ENCODE data around the gene CLRN1.

Gene CLRN1

GRCh38 chr3:150972366-150973071 is at the start of gene CLRN1:
Gene CLRN1 (minus strand): TSS chr3:150972727. CDS start chr3:150972708, 19 bp downstream.
- in situ Hi-C loops (cut with MboI; ENCODE audit: low sequenced_read_pairs, unreplicated experiment), result no loop called here
- TF ChIP-seq CTCF (IDR thresholded peaks at IDR 0.05; ENCODE audit: borderline replicate concordance, control extremely low read depth, extremely low read depth, insufficient read depth, missing control alignments), result no peak
- no peak for DNase-seq (ENCODE audit: low spot score)

GRCh38 chr3:151016478-151016795 is 43.9 kb upstream of the CLRN1 start:
- in situ Hi-C loops (cut with MboI; ENCODE audit: low sequenced_read_pairs, unreplicated experiment), result no loop called here
- no peak for DNase-seq (ENCODE audit: low spot score)
- TF ChIP-seq CTCF (IDR thresholded peaks at IDR 0.05; ENCODE audit: borderline replicate concordance, control extremely low read depth, extremely low read depth, insufficient read depth, missing control alignments), result no peak

- in situ Hi-C loops (cut with MboI; ENCODE audit: low sequenced_read_pairs, unreplicated experiment), result no loop called here
- no peak for TF ChIP-seq CTCF (IDR thresholded peaks at IDR 0.05; ENCODE audit: borderline replicate concordance, control extremely low read depth, extremely low read depth, insufficient read depth, missing control alignments)
- DNase-seq (ENCODE audit: low spot score), result no peak
Measured at GRCh38 chr3:151015767-151016477, 43.4 kb upstream of the CLRN1 start.

- DNase-seq (ENCODE audit: low spot score), result no peak
- in situ Hi-C loops (cut with MboI; ENCODE audit: low sequenced_read_pairs, unreplicated experiment), result no loop called here
- TF ChIP-seq CTCF (IDR thresholded peaks at IDR 0.05; ENCODE audit: borderline replicate concordance, control extremely low read depth, extremely low read depth, insufficient read depth, missing control alignments), result no peak
Measured at GRCh38 chr3:151015181-151015580, 42.7 kb upstream of the CLRN1 start.

- no peak for TF ChIP-seq CTCF (IDR thresholded peaks at IDR 0.05; ENCODE audit: borderline replicate concordance, control extremely low read depth, extremely low read depth, insufficient read depth, missing control alignments)
- DNase-seq (ENCODE audit: low spot score), result no peak
- in situ Hi-C loops (cut with MboI; ENCODE audit: low sequenced_read_pairs, unreplicated experiment), result no loop called here
Measured at GRCh38 chr3:151014501-151015018, 42.0 kb upstream of the CLRN1 start.

- no peak for DNase-seq (ENCODE audit: low spot score)
- TF ChIP-seq CTCF (IDR thresholded peaks at IDR 0.05; ENCODE audit: borderline replicate concordance, control extremely low read depth, extremely low read depth, insufficient read depth, missing control alignments), result no peak
- in situ Hi-C loops (cut with MboI; ENCODE audit: low sequenced_read_pairs, unreplicated experiment), result no loop called here
Measured at GRCh38 chr3:151012753-151013152, 40.2 kb upstream of the CLRN1 start.
